OCI-LY3 (cell line): ENCODE results near the gene SFXN5.

Experiments
- EZH2phosphoT487 ChIP-seq: fragments of 200-600 bp; shearing (Covaris generic); IDR thresholded peaks from 2 replicates; pipeline ENCODE4 v1.6.1; 2018; ENCODE audit warnings: antibody characterized with exemption, mixed run types, low read depth
- TF ChIP-seq, protein P1 (sequence below): fragments of 200-600, 300-600 bp; sonication (generic); IDR thresholded peaks from 2 replicates; pipeline ENCODE4 v1.5.1; 2014; ENCODE audit warnings: antibody characterized with exemption, low read length, low read depth

DNA sequence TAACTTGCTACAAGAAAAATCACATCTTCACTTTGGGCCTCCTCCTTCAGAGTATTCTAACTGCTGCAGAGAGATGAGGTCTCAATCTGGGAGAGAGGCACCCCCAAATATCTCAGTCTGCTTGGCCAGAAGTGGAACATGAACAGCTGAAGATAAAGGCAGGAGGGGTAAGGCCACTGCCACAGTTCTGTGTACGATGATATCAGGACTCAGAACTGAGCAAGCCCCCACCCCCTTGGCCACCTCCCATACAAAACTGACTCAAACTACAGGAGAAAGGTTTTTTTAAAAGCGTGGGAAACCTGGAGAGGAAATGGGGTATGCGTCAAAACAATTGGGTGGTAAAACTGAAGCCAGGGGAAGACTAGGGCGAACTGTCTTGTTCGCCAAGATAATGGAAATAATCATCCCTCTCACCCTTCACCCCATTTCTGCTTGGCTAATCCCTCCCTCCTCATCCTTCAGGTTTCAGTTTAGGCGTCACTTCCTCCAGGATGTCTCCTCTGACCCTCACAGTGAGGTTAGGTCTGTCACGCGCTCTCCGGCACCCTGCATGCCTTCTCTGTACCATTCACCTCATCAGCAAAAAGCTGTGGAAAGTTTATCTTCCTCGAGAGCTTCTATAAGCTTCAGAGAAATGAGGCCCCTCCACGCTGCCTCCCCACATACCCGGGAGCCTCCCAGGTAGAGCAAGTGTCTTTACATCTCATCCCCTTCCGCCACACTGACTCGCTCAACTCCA lies 64.4 kb downstream of the SFXN5 start:
- TF ChIP-seq, protein P1, sequence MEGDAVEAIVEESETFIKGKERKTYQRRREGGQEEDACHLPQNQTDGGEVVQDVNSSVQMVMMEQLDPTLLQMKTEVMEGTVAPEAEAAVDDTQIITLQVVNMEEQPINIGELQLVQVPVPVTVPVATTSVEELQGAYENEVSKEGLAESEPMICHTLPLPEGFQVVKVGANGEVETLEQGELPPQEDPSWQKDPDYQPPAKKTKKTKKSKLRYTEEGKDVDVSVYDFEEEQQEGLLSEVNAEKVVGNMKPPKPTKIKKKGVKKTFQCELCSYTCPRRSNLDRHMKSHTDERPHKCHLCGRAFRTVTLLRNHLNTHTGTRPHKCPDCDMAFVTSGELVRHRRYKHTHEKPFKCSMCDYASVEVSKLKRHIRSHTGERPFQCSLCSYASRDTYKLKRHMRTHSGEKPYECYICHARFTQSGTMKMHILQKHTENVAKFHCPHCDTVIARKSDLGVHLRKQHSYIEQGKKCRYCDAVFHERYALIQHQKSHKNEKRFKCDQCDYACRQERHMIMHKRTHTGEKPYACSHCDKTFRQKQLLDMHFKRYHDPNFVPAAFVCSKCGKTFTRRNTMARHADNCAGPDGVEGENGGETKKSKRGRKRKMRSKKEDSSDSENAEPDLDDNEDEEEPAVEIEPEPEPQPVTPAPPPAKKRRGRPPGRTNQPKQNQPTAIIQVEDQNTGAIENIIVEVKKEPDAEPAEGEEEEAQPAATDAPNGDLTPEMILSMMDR: no peak
- TF ChIP-seq EZH2phosphoT487: no peak
